H9 (cell line): ENCODE measurements around the gene GRID1. TPM values are rescaled to one million over a fixed set of nuclear protein-coding genes. Genes with fewer than 3 reads are reported as not detected.
A peak's percentile ranks its signal among the peaks of the same experiment; 100 is the strongest.

Experiments used
- DNase-seq: peaks from one replicate; pipeline ENCODE4 v3.0.0-alpha.2; 2017
- H2AFZ ChIP-seq: one replicate; pipeline ENCODE4 v1.6.1; 2013; ENCODE audit warnings: mild to moderate bottlenecking, low read length, control low read depth, moderate library complexity
- H2AK5ac ChIP-seq: 2 replicates; pipeline ENCODE4 v1.6.1; 2013; ENCODE audit warnings: low read length, control low read depth, mixed read lengths; ENCODE audit not compliant: insufficient read length
- H2BK120ac ChIP-seq: one replicate; pipeline ENCODE4 v1.6.1; 2013; ENCODE audit warnings: low read depth, mild to moderate bottlenecking, low read length, control low read depth, inconsistent platforms; ENCODE audit not compliant: poor library complexity, severe bottlenecking
- H2BK12ac ChIP-seq: 2 replicates; pipeline ENCODE4 v1.6.1; 2013; ENCODE audit warnings: low read length, control low read depth, mixed read lengths, low read depth; ENCODE audit not compliant: insufficient read length
- H2BK15ac ChIP-seq: 2 replicates; pipeline ENCODE4 v1.6.1; 2013; ENCODE audit warnings: low read depth, low read length, control low read depth
- H2BK20ac ChIP-seq: one replicate; pipeline ENCODE4 v1.6.1; 2013; ENCODE audit warnings: low read depth, mild to moderate bottlenecking, low read length, control low read depth, inconsistent platforms; ENCODE audit not compliant: poor library complexity, severe bottlenecking
- H2BK5ac ChIP-seq: 2 replicates; pipeline ENCODE4 v1.6.1; 2013; ENCODE audit warnings: low read length, control low read depth, mixed read lengths; ENCODE audit not compliant: insufficient read length
- H3K14ac ChIP-seq: 2 replicates; pipeline ENCODE4 v1.6.1; 2013; ENCODE audit warnings: low read length, control low read depth; ENCODE audit not compliant: insufficient read depth
- H3K18ac ChIP-seq: 2 replicates; pipeline ENCODE4 v1.6.1; 2013; ENCODE audit warnings: low read depth, mild to moderate bottlenecking, mixed read lengths, low read length, control low read depth; ENCODE audit not compliant: insufficient read length
- H3K23ac ChIP-seq: 2 replicates; pipeline ENCODE4 v1.6.1; 2013; ENCODE audit warnings: low read length, control low read depth, mixed read lengths, low read depth; ENCODE audit not compliant: insufficient read length
- H3K23me2 ChIP-seq: 2 replicates; pipeline ENCODE4 v1.6.1; 2013; ENCODE audit warnings: low read depth, mild to moderate bottlenecking, mixed read lengths, low read length, control low read depth; ENCODE audit not compliant: insufficient read length, poor library complexity, severe bottlenecking
- H3K27ac ChIP-seq: 2 replicates; pipeline ENCODE4 v1.5.1; 2013; ENCODE audit warnings: low read length, control low read depth, mixed read lengths, low read depth; ENCODE audit not compliant: insufficient read length
- H3K27me3 ChIP-seq: 2 replicates; pipeline ENCODE4 v1.6.1; 2013; ENCODE audit warnings: low read length, control low read depth, inconsistent platforms; ENCODE audit not compliant: insufficient read depth
- H3K4ac ChIP-seq: 2 replicates; pipeline ENCODE4 v1.6.1; 2013; ENCODE audit warnings: low read depth, mild to moderate bottlenecking, control low read depth, inconsistent platforms, low read length, moderate library complexity
- H3K4me1 ChIP-seq: 2 replicates; pipeline ENCODE4 v1.6.1; 2013; ENCODE audit warnings: low read length, control low read depth, inconsistent platforms; ENCODE audit not compliant: insufficient read depth
- H3K4me2 ChIP-seq: 2 replicates; pipeline ENCODE4 v1.6.1; 2013; ENCODE audit warnings: low read length, control low read depth, mixed read lengths; ENCODE audit not compliant: insufficient read length, insufficient read depth
- H3K56ac ChIP-seq: 2 replicates; pipeline ENCODE4 v1.6.1; 2013; ENCODE audit warnings: low read depth, mild to moderate bottlenecking, mixed read lengths, low read length, control low read depth; ENCODE audit not compliant: insufficient read length
- H3K79me1 ChIP-seq: 2 replicates; pipeline ENCODE4 v1.6.1; 2013; ENCODE audit warnings: low read depth, mild to moderate bottlenecking, moderate library complexity, low read length, control low read depth, inconsistent platforms; ENCODE audit not compliant: insufficient read depth, poor library complexity, severe bottlenecking
- H3K79me2 ChIP-seq: 2 replicates; pipeline ENCODE4 v1.6.1; 2013; ENCODE audit warnings: low read length, control low read depth, inconsistent platforms; ENCODE audit not compliant: insufficient read depth
- H3K9ac ChIP-seq: 2 replicates; pipeline ENCODE4 v1.6.1; 2013; ENCODE audit warnings: low read length, control low read depth, mixed read lengths; ENCODE audit not compliant: insufficient read length; ENCODE audit errors: extremely low read depth
- H3K9me3 ChIP-seq: one replicate; pipeline ENCODE4 v1.6.1; 2013; ENCODE audit warnings: low read depth, low read length, inconsistent platforms; ENCODE audit not compliant: control insufficient read depth
- H3T11ph ChIP-seq: one replicate; pipeline ENCODE4 v1.6.1; 2013; ENCODE audit warnings: mild to moderate bottlenecking, low read length, control low read depth, inconsistent platforms
- H4K20me1 ChIP-seq: one replicate; pipeline ENCODE4 v1.6.1; 2013; ENCODE audit not compliant: control insufficient read depth, insufficient read length, insufficient read depth
- H4K5ac ChIP-seq: 2 replicates; pipeline ENCODE4 v1.6.1; 2013; ENCODE audit warnings: low read depth, mild to moderate bottlenecking, mixed read lengths, low read length, control low read depth; ENCODE audit not compliant: insufficient read length
- H4K8ac ChIP-seq: replicated peaks from 2 replicates; pipeline ENCODE4 v1.6.1; 2013; ENCODE audit warnings: low read length, control low read depth, mixed read lengths, low read depth; ENCODE audit not compliant: insufficient read length
- H4K91ac ChIP-seq: 2 replicates; pipeline ENCODE4 v1.6.1; 2013; ENCODE audit warnings: low read depth, mild to moderate bottlenecking, moderate library complexity, mixed read lengths, low read length, control low read depth; ENCODE audit not compliant: insufficient read length
- H3K27ac Mint-ChIP-seq, 3 experiments: 2 replicates in 2 of 3; 3 replicates in 1 of 3; pipeline ENCODE4 v1.8.0; 2020 to 2021; ENCODE audit warnings: mixed read lengths in 3 of 3, mild to moderate bottlenecking in 1 of 3, moderate library complexity in 1 of 3
- H3K27me3 Mint-ChIP-seq: 2 replicates; pipeline ENCODE4 v1.8.0; 2021; ENCODE audit warnings: low read depth, mild to moderate bottlenecking, moderate library complexity, mixed read lengths
- H3K36me3 Mint-ChIP-seq, 3 experiments: 2 replicates in 2 of 3; 3 replicates in 1 of 3; pipeline ENCODE4 v1.8.0; 2020 to 2021; ENCODE audit warnings: low read depth in 3 of 3, mixed read lengths in 3 of 3; ENCODE audit not compliant: insufficient read depth in 1 of 3
- H3K4me1 Mint-ChIP-seq, 2 experiments: 2 replicates each; pipeline ENCODE4 v1.8.0; 2020; ENCODE audit warnings: mixed read lengths in 2 of 2
- H3K4me3 Mint-ChIP-seq, 2 experiments: 2 replicates in 1 of 2; 3 replicates in 1 of 2; pipeline ENCODE4 v1.8.0; 2020 to 2021; ENCODE audit warnings: mild to moderate bottlenecking in 2 of 2, mixed read lengths in 2 of 2, moderate library complexity in 1 of 2
- H3K9me3 Mint-ChIP-seq, 2 experiments: 2 replicates in 1 of 2; 3 replicates in 1 of 2; pipeline ENCODE4 v1.8.0; 2020; ENCODE audit warnings: mild to moderate bottlenecking in 2 of 2, mixed read lengths in 2 of 2, moderate library complexity in 1 of 2
- WGBS: extraction: QIAGEN DNeasy Blood & Tissue Kit; methylation state at CpG from one replicate; pipeline ENCODE4 v1.1.7; 2013; ENCODE audit warnings: missing lambda C conversion rate, low lambda C conversion rate, mixed read lengths; ENCODE audit not compliant: insufficient read length; ENCODE audit errors: extremely low coverage; 5-methylcytosine and 5-hydroxymethylcytosine counted together
- total RNA-seq: library from RNA; stranded (reverse); gene quantifications from 2 replicates; pipeline ENCODE4 v1.2.1, GENCODE V29; 2021
- TF ChIP-seq, protein P1 (sequence below): fragments of 200-600 bp; sonication (generic); conservative IDR thresholded peaks from 3 replicates; pipeline ENCODE4 v1.8.0; 2021; ENCODE audit warnings: antibody characterized with exemption, mild to moderate bottlenecking

GRID1 gene
- total RNA-seq, 1 experiment from 2014 or later, result 0.35 TPM

DNA sequence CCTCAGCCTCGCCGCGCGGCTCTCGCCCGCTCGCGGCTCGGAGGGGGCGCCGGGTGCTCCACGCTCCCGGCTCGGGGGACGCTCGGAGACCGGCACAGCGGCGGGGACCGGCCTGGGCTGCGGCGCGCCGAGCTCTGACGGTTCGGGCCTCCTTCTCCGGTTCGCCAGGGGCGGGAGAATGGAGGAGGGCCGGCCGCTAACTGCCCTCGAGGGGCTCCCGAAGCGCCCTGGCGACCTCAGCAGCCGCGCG is 232 bp upstream of the GRID1 start:
- no peak overlapping the region for H4K5ac ChIP-seq
- H3K18ac ChIP-seq, result no peak overlapping the region
- H4K91ac ChIP-seq, result no peak overlapping the region
- no peak overlapping the region for H3T11ph ChIP-seq
- peaks cover 93% of the 10 kb centered on the region for H3K27me3 Mint-ChIP-seq
- H2BK15ac ChIP-seq, result no peak overlapping the region
- H2BK20ac ChIP-seq, result no peak overlapping the region
- no peaks in the 10 kb centered on the region for H3K79me2 ChIP-seq
- no peak overlapping the region; the same call in 1 of the 2 replicates for H3K14ac ChIP-seq
- no CpG with 5 or more reads among the region's 38 CpGs for WGBS
- peaks cover 15 to 30% of the 10 kb centered on the region in 2 experiments for H3K4me1 Mint-ChIP-seq
- no peak overlapping the region for H3K4ac ChIP-seq
- H3K4me1 ChIP-seq, result no peaks in the 10 kb centered on the region
- no peak overlapping the region for H3K27ac Mint-ChIP-seq
- H3K4me3 Mint-ChIP-seq, result peak overlapping the region in 1 of 2 experiments; percentile 68; a peak in 2 of 5 replicates
- H4K8ac ChIP-seq, result no peak overlapping the region
- H3K36me3 Mint-ChIP-seq, result no peaks in the 10 kb centered on the region
- no peak overlapping the region for H2AK5ac ChIP-seq
- no peak overlapping the region for H2BK5ac ChIP-seq
- H3K9me3 ChIP-seq, result no peaks in the 10 kb centered on the region
- H3K79me1 ChIP-seq, result no peaks in the 10 kb centered on the region
- no peak overlapping the region for H3K4me2 ChIP-seq
- H2BK120ac ChIP-seq, result no peak overlapping the region
- peaks cover 0 to 2% of the 10 kb centered on the region in 2 experiments; a peak in 1 of 5 replicates for H3K9me3 Mint-ChIP-seq
- H3K56ac ChIP-seq, result no peak overlapping the region
- H3K27ac ChIP-seq, result no peak overlapping the region
- H3K9ac ChIP-seq, result no peak overlapping the region
- TF ChIP-seq, protein P1, sequence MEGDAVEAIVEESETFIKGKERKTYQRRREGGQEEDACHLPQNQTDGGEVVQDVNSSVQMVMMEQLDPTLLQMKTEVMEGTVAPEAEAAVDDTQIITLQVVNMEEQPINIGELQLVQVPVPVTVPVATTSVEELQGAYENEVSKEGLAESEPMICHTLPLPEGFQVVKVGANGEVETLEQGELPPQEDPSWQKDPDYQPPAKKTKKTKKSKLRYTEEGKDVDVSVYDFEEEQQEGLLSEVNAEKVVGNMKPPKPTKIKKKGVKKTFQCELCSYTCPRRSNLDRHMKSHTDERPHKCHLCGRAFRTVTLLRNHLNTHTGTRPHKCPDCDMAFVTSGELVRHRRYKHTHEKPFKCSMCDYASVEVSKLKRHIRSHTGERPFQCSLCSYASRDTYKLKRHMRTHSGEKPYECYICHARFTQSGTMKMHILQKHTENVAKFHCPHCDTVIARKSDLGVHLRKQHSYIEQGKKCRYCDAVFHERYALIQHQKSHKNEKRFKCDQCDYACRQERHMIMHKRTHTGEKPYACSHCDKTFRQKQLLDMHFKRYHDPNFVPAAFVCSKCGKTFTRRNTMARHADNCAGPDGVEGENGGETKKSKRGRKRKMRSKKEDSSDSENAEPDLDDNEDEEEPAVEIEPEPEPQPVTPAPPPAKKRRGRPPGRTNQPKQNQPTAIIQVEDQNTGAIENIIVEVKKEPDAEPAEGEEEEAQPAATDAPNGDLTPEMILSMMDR, result no peak
- peaks cover 5% of the 10 kb centered on the region for H4K20me1 ChIP-seq
- H3K23ac ChIP-seq, result no peak overlapping the region
- no peak for DNase-seq
- no peak overlapping the region for H2AFZ ChIP-seq
- H2BK12ac ChIP-seq, result no peak overlapping the region
- peaks cover 18% of the 10 kb centered on the region for H3K23me2 ChIP-seq
- H3K27me3 ChIP-seq, result peaks cover 65% of the 10 kb centered on the region
